ENCODE measurements around the gene ITPR3. TPM values are rescaled to one million over a fixed set of nuclear protein-coding genes. Genes with fewer than 3 reads are reported as not detected.

The ITPR3 gene
- total and polyA plus RNA-seq, 8 donors, result 14.1 to 149 (median 65.6) TPM

DNA sequence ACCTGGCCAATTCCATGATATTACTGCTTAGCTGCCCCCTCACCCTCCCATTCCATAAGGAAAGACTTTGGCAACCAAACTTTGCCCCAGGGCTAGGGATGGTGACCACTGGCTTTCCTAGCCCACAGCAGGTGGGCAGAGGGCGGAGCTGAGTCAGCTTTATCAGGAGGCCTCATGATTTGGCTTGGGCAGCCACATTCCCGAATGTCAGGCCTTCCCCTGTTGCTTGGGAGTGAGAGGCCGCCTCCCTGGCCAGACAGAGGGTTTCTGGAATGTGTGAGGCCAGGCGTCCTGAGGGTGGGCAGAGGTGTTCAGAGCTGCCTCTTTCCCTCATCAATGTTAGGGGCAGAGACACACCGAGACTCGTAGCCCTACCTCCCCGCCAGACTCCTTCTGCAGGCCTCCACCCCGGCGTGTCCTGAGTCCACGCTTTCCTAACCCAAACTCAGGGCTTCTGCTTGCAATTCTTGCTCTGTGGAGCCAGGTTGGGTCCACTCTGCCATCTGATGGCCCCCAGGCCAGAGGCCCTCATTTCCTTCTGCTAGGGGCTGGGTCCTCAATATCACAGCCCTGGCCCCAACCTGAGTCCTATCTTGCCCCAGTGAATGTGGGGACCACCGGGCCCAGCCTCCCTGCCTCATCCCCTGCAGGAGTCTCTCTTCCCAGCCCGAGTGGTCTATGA is 71.1 kb downstream of the ITPR3 start:
- TF ChIP-seq CTCF (IDR thresholded peaks at IDR 0.05), result no peak
- TF ChIP-seq EP300 (IDR thresholded peaks at IDR 0.05), result no peak
- Histone ChIP-seq H3K27ac (peak overlapping the region in 4 of 5 donors; percentile 53 to 66 (median 64)), H3K9me3 (no peaks in the 10 kb centered on the region), H3K36me3 (peaks cover 56 to 100% (median 97%) of the 10 kb centered on the region in 4 donors), H3K4me1 (peaks cover 26 to 56% (median 37%) of the 10 kb centered on the region in 4 donors), H3K4me3 (no peak overlapping the region), H3K27me3 (no peaks in the 10 kb centered on the region)
- WGBS, 5 donors, result 64 to 79% (median 74%) methylated on average over 12 of the region's 12 CpGs
- intact Hi-C loops (cut with DNase I; ENCODE audit: low total_unique reads), result no loop called here
- DNase-seq, result peak in 1 of 2 donors; percentile 66

GRCh38 chr6:33692760-33693158 is 71.6 kb downstream of the ITPR3 start:
- Histone ChIP-seq H3K9me3 (no peaks in the 10 kb centered on the region), H3K27me3 (no peaks in the 10 kb centered on the region), H3K4me3 (no peak overlapping the region), H3K36me3 (peaks cover 54 to 100% (median 97%) of the 10 kb centered on the region in 4 donors), H3K27ac (peak overlapping the region in 4 of 5 donors; percentile 53 to 66 (median 64)), H3K4me1 (peaks cover 30 to 61% (median 40%) of the 10 kb centered on the region in 4 donors)
- WGBS, 5 donors, result 67 to 79% (median 79%) methylated on average over 10 of the region's 10 CpGs
- peak; percentile 51 to 54 for DNase-seq
- intact Hi-C loops (cut with DNase I; ENCODE audit: low total_unique reads), result no loop called here
- no peak for TF ChIP-seq POLR2A (IDR thresholded peaks at IDR 0.05)
- no peak for TF ChIP-seq EP300 (IDR thresholded peaks at IDR 0.05)
- TF ChIP-seq POLR2AphosphoS5 (IDR thresholded peaks at IDR 0.05), result peak in 2 of 3 donors; percentile 5 to 37
- no peak for TF ChIP-seq CTCF (IDR thresholded peaks at IDR 0.05)

GRCh38 chr6:33693186-33694105 is 72.3 kb downstream of the ITPR3 start:
- no peaks in the 10 kb centered on the region for H3K9me3 ChIP-seq
- peaks cover 48 to 100% (median 97%) of the 10 kb centered on the region in 4 donors for H3K36me3 ChIP-seq
- no peaks in the 10 kb centered on the region for H3K27me3 ChIP-seq
- WGBS, 5 donors, result 73 to 83% (median 78%) methylated on average over 24 to 28 of the region's 28 CpGs
- peaks cover 30 to 65% (median 42%) of the 10 kb centered on the region in 4 donors for H3K4me1 ChIP-seq
- no peak for DNase-seq
- no peak for TF ChIP-seq POLR2A (IDR thresholded peaks at IDR 0.05)
- TF ChIP-seq POLR2AphosphoS5 (IDR thresholded peaks at IDR 0.05), result no peak
- no peak for TF ChIP-seq CTCF (IDR thresholded peaks at IDR 0.05)
- no peak for TF ChIP-seq EP300 (IDR thresholded peaks at IDR 0.05)
- intact Hi-C loops (cut with DNase I; ENCODE audit: low total_unique reads), result no loop called here
- H3K27ac ChIP-seq, result peak overlapping the region in 4 of 5 donors; percentile 41 to 77 (median 64)
- H3K4me3 ChIP-seq, result no peak overlapping the region

DNA sequence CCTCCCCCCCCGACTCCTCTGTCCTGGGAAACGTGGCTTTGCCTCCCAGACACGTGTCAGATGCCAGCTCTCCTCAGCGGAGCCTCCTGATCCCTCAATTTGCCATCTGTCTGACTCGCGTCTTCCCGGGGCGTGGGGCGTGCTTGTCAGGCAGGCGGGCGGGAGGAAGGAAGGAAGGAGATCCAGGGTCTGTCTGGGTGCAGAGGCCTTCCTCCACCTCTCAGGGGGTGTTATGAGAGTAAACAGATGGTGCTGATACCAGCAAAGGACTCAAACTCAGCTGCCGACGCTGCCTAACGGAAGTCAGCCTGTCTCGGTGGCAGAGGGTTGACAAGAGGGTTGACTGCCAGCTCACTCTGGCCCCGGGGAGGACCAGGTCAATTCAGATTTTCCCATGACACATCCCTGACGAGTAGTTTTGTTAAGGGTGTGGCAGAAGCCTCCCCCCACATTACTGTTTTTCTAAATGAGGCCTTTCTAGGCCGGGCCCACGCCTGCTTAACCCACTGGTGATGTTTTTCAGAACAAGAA is 73.3 kb downstream of the ITPR3 start:
- H3K27ac ChIP-seq, result peak overlapping the region; percentile 19 to 77 (median 50)
- TF ChIP-seq POLR2AphosphoS5 (IDR thresholded peaks at IDR 0.05), result no peak
- no peak for TF ChIP-seq EP300 (IDR thresholded peaks at IDR 0.05)
- no peak for TF ChIP-seq CTCF (IDR thresholded peaks at IDR 0.05)
- no peak for TF ChIP-seq POLR2A (IDR thresholded peaks at IDR 0.05)
- 40 to 53% (median 49%) methylated on average over 11 to 19 of the region's 19 CpGs for WGBS, 5 donors
- intact Hi-C loops (cut with DNase I; ENCODE audit: low total_unique reads), result no loop called here
- peak in 1 of 2 donors; percentile 67 for DNase-seq
- no peaks in the 10 kb centered on the region for H3K9me3 ChIP-seq
- peaks cover 30 to 65% (median 42%) of the 10 kb centered on the region in 4 donors for H3K4me1 ChIP-seq
- H3K36me3 ChIP-seq, result peaks cover 43 to 100% (median 97%) of the 10 kb centered on the region in 4 donors
- no peaks in the 10 kb centered on the region for H3K27me3 ChIP-seq
- no peak overlapping the region for H3K4me3 ChIP-seq
